ENCODE results near the gene RPAIN.
"Not testable (repeated sequence)": the region's sequence is repeated elsewhere in the genome, so short reads cannot be mapped to it uniquely, and the experiment has no call there.

RPAIN gene

GRCh38 chr17:5430413-5430999 is 10.5 kb downstream of the RPAIN start:
- DNase-seq (ENCODE audit: low read depth), result no peak

- not testable (repeated sequence) for DNase-seq (ENCODE audit: low read depth)
These were observed 11.3 kb downstream of the RPAIN start for GRCh38 chr17:5431234-5431633.

- DNase-seq (ENCODE audit: low read depth), result no peak
These were observed 12.1 kb downstream of the RPAIN start for GRCh38 chr17:5431949-5432556.

GRCh38 chr17:5434984-5435383 is 15.0 kb downstream of the RPAIN start:
- DNase-seq (ENCODE audit: low read depth), result no peak

GRCh38 chr17:5435781-5436315 is 15.9 kb downstream of the RPAIN start:
- DNase-seq (ENCODE audit: low read depth), result not testable (repeated sequence)

- DNase-seq (ENCODE audit: low read depth), result no peak
These were observed 17.8 kb downstream of the RPAIN start for GRCh38 chr17:5437721-5438317.

- peak; percentile 65 for DNase-seq (ENCODE audit: low read depth)
These were observed 18.9 kb downstream of the RPAIN start, which contains the start of gene C1QBP for GRCh38 chr17:5438716-5439445. TSS of gene C1QBP (minus strand) at chr17:5439155. CDS start at chr17:5439073, 82 bp downstream.

- no peak for DNase-seq (ENCODE audit: low read depth)
These were observed 19.4 kb downstream of the RPAIN start for GRCh38 chr17:5439446-5439764.

GRCh38 chr17:5443728-5444127 is 23.7 kb downstream of the RPAIN start:
- no peak for DNase-seq (ENCODE audit: low read depth)

GRCh38 chr17:5444209-5444608 is 24.2 kb downstream of the RPAIN start:
- DNase-seq (ENCODE audit: low read depth), result no peak

- no peak for DNase-seq (ENCODE audit: low read depth)
These were observed 26.8 kb downstream of the RPAIN start for GRCh38 chr17:5446786-5447185.

GRCh38 chr17:5464717-5465507 is 44.9 kb downstream of the RPAIN start:
- no peak for DNase-seq (ENCODE audit: low read depth)

- DNase-seq (ENCODE audit: low read depth), result no peak
These were observed 46.3 kb downstream of the RPAIN start for GRCh38 chr17:5466295-5466694.

GRCh38 chr17:5467416-5467815 is 47.4 kb downstream of the RPAIN start:
- DNase-seq (ENCODE audit: low read depth), result no peak

- DNase-seq (ENCODE audit: low read depth), result no peak
These were observed 48.1 kb downstream of the RPAIN start for GRCh38 chr17:5468075-5468473.

GRCh38 chr17:5472511-5472910 is 52.5 kb downstream of the RPAIN start:
- DNase-seq (ENCODE audit: low read depth), result no peak

GRCh38 chr17:5473906-5474305 is 53.9 kb downstream of the RPAIN start:
- no peak for DNase-seq (ENCODE audit: low read depth)

- no peak for DNase-seq (ENCODE audit: low read depth)
These were observed 59.0 kb downstream of the RPAIN start for GRCh38 chr17:5478992-5479391.

GRCh38 chr17:5480962-5481361 is 61.0 kb downstream of the RPAIN start:
- DNase-seq (ENCODE audit: low read depth), result no peak

GRCh38 chr17:5481451-5481850 is 61.5 kb downstream of the RPAIN start:
- DNase-seq (ENCODE audit: low read depth), result no peak
